Subcutaneous abdominal adipose tissue (tissue), 5 donors: ENCODE measurements around the gene GID4.

Experiments used
- H3K27ac ChIP-seq: one replicate; pipeline ENCODE4 v1.7.0; 2013; ENCODE audit warnings: low read depth, mild to moderate bottlenecking, inconsistent platforms, low read length, moderate library complexity
- H3K27me3 ChIP-seq, 5 donors: one replicate each; pipeline ENCODE4 v1.7.0; 2013; ENCODE audit warnings: low read length in 5 of 5, inconsistent platforms in 1 of 5; ENCODE audit not compliant: control insufficient read depth in 5 of 5, insufficient read depth in 4 of 5
- H3K36me3 ChIP-seq, 5 donors: one replicate each; pipeline ENCODE4 v1.7.0; 2013; ENCODE audit warnings: low read length in 5 of 5; ENCODE audit not compliant: control insufficient read depth in 5 of 5, insufficient read depth in 5 of 5
- H3K4me1 ChIP-seq, 5 donors: one replicate each; pipeline ENCODE4 v1.7.0; 2013; ENCODE audit warnings: low read length in 5 of 5, mild to moderate bottlenecking in 3 of 5, moderate library complexity in 1 of 5; ENCODE audit not compliant: control insufficient read depth in 5 of 5, insufficient read depth in 5 of 5
- H3K4me3 ChIP-seq, 5 donors: one replicate each; pipeline ENCODE4 v1.7.0; 2013; ENCODE audit warnings: low read length in 5 of 5, low read depth in 1 of 5
- H3K9ac ChIP-seq, 5 donors: one replicate each; pipeline ENCODE4 v1.7.0; 2013; ENCODE audit warnings: low read length in 5 of 5, mild to moderate bottlenecking in 4 of 5, moderate library complexity in 3 of 5
- H3K9me3 ChIP-seq, 5 donors: one replicate each; pipeline ENCODE4 v1.7.0; 2013; ENCODE audit warnings: low read length in 5 of 5; ENCODE audit not compliant: control insufficient read depth in 5 of 5
- donor health status: healthy.
- donor health status: healthy.
- donor health status: healthy.
- donor health status: healthy.
- donor health status: healthy.

The GID4 gene

DNA sequence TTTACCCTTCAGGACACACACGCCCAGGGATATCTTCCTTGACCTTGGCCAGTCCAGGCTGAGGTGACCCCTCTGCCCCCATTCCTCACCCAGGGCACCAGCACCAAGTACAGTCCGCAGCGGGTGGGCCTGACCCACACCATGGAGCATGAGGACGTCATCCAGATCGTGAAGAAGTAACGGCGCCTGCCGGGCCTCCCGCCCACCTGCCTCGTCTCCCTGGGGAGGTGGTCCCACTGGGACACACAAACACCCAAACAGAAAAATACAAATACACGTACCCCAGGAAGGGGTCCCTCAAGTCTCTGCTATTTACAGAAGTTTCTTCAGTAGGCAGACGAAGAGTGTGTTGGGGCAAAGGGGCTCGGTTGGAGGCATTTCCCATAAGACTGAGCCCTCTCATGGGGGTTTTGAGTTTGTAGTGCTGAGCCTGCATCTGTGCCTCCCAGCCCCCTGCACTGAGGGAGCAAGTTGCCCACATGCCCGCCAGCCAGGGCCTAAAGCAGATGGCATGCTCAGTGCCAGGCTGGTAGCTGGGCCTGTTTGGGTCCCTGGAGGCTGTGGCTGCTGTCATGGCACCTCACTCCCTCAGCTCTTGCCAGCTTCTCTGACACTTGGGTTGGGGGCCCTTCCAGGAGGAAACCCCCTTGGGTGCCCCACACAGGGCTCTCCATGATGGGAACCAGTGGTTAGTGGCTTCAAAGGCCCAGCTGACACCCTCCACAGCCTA is 68.0 kb downstream of the GID4 start:
- Histone ChIP-seq H3K9me3 (no peaks in the 10 kb centered on the region), H3K4me1 (no peaks in the 10 kb centered on the region), H3K9ac (no peak overlapping the region), H3K27ac (no peak overlapping the region), H3K27me3 (no peaks in the 10 kb centered on the region), H3K36me3 (peaks cover 0 to 50% (median 43%) of the 10 kb centered on the region in 5 donors), H3K4me3 (no peak overlapping the region)

DNA sequence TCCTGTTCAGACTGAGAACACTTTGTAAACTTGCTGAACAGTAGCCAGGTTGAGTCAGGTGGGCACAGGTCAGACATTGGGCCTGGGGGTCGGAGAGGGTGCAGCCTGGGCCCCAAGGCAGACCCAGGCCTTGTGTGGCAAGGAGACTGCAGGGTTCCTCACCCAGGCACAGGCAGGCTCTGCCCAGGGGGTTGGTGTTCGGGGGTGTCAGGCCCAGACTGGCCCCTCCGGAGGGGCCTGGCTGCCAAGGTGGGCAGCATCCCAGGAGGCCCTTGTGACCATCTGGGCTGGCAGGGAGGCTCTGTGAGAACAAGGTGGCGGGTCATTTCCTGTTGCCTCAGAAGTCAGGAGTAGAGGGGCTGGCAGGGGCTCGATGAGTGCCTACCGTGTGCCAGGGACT is 68.8 kb downstream of the GID4 start:
- Histone ChIP-seq H3K27me3 (no peaks in the 10 kb centered on the region), H3K27ac (no peak overlapping the region), H3K36me3 (peaks cover 0 to 45% (median 40%) of the 10 kb centered on the region in 5 donors), H3K9me3 (no peaks in the 10 kb centered on the region), H3K4me1 (no peaks in the 10 kb centered on the region), H3K9ac (no peak overlapping the region), H3K4me3 (no peak overlapping the region)

GRCh38 chr17:18108401-18109312 is 69.4 kb downstream of the GID4 start, which contains the start of gene MYO15A:
Gene MYO15A (plus strand): TSS chr17:18108756. CDS start chr17:18118801, 10,045 bp downstream.
- H3K4me3 ChIP-seq: no peak within 1 kb of the TSS
- no peak within 1 kb of the TSS for H3K27ac ChIP-seq
- H3K36me3 ChIP-seq: peaks cover 0 to 39% (median 36%) of the 10 kb centered on the region in 5 donors
- H3K9ac ChIP-seq: no peak within 1 kb of the TSS
- no peaks in the 10 kb centered on the region for H3K4me1 ChIP-seq
- H3K9me3 ChIP-seq: no peaks in the 10 kb centered on the region
- H3K27me3 ChIP-seq: peaks cover 0 to 1% (median 0%) of the 10 kb centered on the region in 5 donors

GRCh38 chr17:18109935-18110485 is 70.8 kb downstream of the GID4 start:
- Histone ChIP-seq H3K36me3 (peaks cover 0 to 25% (median 24%) of the 10 kb centered on the region in 5 donors), H3K27me3 (peaks cover 0 to 5% (median 0%) of the 10 kb centered on the region in 5 donors), H3K27ac (no peak overlapping the region), H3K4me3 (no peak overlapping the region), H3K4me1 (no peaks in the 10 kb centered on the region), H3K9me3 (no peaks in the 10 kb centered on the region), H3K9ac (no peak overlapping the region)

DNA sequence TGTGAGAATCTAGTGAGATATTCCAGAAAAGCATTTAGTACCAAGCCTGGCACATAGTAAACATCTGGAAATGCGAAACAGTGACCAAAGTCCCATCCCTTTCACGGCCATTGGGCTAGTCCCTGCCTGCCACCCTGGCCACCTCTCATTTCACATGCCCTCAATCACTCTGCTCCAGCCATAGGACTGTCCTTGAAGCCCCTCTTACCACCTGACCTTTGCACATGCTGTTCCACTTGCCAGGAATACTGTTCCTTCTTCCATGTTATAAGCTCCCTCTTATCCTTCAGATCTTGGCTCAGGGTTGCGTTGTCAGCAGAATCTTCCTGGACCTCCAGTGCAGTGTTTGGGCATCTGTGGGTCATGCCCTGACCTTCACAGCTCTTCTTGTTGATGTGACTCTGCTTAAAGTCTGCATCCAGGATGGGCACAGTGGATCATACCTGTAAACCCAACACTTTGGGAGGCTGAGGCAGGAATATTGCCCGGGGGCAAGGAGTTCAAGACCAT is 71.5 kb downstream of the GID4 start:
- H3K27me3 ChIP-seq: peaks cover 0 to 5% (median 0%) of the 10 kb centered on the region in 5 donors
- H3K9ac ChIP-seq: no peak overlapping the region
- no peaks in the 10 kb centered on the region for H3K4me1 ChIP-seq
- peaks cover 0 to 19% (median 18%) of the 10 kb centered on the region in 5 donors for H3K36me3 ChIP-seq
- H3K9me3 ChIP-seq: no peaks in the 10 kb centered on the region
- H3K27ac ChIP-seq: no peak overlapping the region
- no peak overlapping the region for H3K4me3 ChIP-seq

GRCh38 chr17:18111330-18111971 is 72.2 kb downstream of the GID4 start:
- peaks cover 0 to 12% (median 11%) of the 10 kb centered on the region in 5 donors for H3K36me3 ChIP-seq
- H3K27ac ChIP-seq: no peak overlapping the region
- no peak overlapping the region for H3K9ac ChIP-seq
- no peak overlapping the region for H3K4me3 ChIP-seq
- no peaks in the 10 kb centered on the region for H3K4me1 ChIP-seq
- H3K9me3 ChIP-seq: no peaks in the 10 kb centered on the region
- H3K27me3 ChIP-seq: peaks cover 0 to 5% (median 0%) of the 10 kb centered on the region in 5 donors

- no peaks in the 10 kb centered on the region for H3K36me3 ChIP-seq
- H3K4me1 ChIP-seq: no peaks in the 10 kb centered on the region
- no peak overlapping the region for H3K9ac ChIP-seq
These were observed 76.3 kb downstream of the GID4 start for GRCh38 chr17:18115517-18115916.

GRCh38 chr17:18116078-18116477 is 76.9 kb downstream of the GID4 start:
- Histone ChIP-seq H3K27me3 (peaks cover 0 to 5% (median 0%) of the 10 kb centered on the region in 5 donors), H3K4me3 (no peak overlapping the region), H3K27ac (no peak overlapping the region), H3K36me3 (no peaks in the 10 kb centered on the region), H3K9ac (no peak overlapping the region), H3K9me3 (peaks cover 0 to 9% (median 8%) of the 10 kb centered on the region in 5 donors), H3K4me1 (no peaks in the 10 kb centered on the region)

More at GRCh38 chr17:18115517-18115916, 76.3 kb downstream of the GID4 start:
- Histone ChIP-seq H3K4me3 (no peak overlapping the region), H3K27me3 (peaks cover 0 to 5% (median 0%) of the 10 kb centered on the region in 5 donors), H3K27ac (no peak overlapping the region), H3K9me3 (peaks cover 0 to 9% (median 8%) of the 10 kb centered on the region in 5 donors)

GRCh38 chr17:18117533-18117932 is 78.3 kb downstream of the GID4 start:
- H3K9me3 ChIP-seq: peaks cover 0 to 9% (median 8%) of the 10 kb centered on the region in 5 donors
- peaks cover 0 to 5% (median 0%) of the 10 kb centered on the region in 5 donors for H3K27me3 ChIP-seq
- no peaks in the 10 kb centered on the region for H3K4me1 ChIP-seq
- no peak overlapping the region for H3K4me3 ChIP-seq
- no peak overlapping the region for H3K9ac ChIP-seq
- H3K36me3 ChIP-seq: no peaks in the 10 kb centered on the region
- H3K27ac ChIP-seq: no peak overlapping the region
